ENCODE results near the gene AIG1.
"Not testable (repeated sequence)": the region's sequence is repeated elsewhere in the genome, so short reads cannot be mapped to it uniquely, and the experiment has no call there.

Gene AIG1

GRCh38 chr6:143055891-143056290 is 4.8 kb upstream of the AIG1 start:
- DNase-seq (ENCODE audit: low read depth, low spot score): no peak

- DNase-seq (ENCODE audit: low read depth, low spot score): no peak
Measured at GRCh38 chr6:143058987-143059386, 1.7 kb upstream of the AIG1 start.

- DNase-seq (ENCODE audit: low read depth, low spot score): no peak
Measured at GRCh38 chr6:143059663-143060353, 881 bp upstream of the AIG1 start.

GRCh38 chr6:143060354-143060805 is 309 bp upstream of the AIG1 start:
- DNase-seq (ENCODE audit: low read depth, low spot score): peak; percentile 40

- DNase-seq (ENCODE audit: low read depth, low spot score): no peak
Measured at GRCh38 chr6:143061597-143062385, 1.1 kb downstream of the AIG1 start.

GRCh38 chr6:143062551-143062950 is 1.9 kb downstream of the AIG1 start:
- DNase-seq (ENCODE audit: low read depth, low spot score): no peak

- DNase-seq (ENCODE audit: low read depth, low spot score): no peak
Measured at GRCh38 chr6:143063631-143064030, 2.9 kb downstream of the AIG1 start.

GRCh38 chr6:143064271-143064670 is 3.6 kb downstream of the AIG1 start:
- no peak for DNase-seq (ENCODE audit: low read depth, low spot score)

- DNase-seq (ENCODE audit: low read depth, low spot score): no peak
Measured at GRCh38 chr6:143064951-143065683, 4.4 kb downstream of the AIG1 start.

GRCh38 chr6:143068001-143068400 is 7.3 kb downstream of the AIG1 start:
- no peak for DNase-seq (ENCODE audit: low read depth, low spot score)

GRCh38 chr6:143074101-143074500 is 13.4 kb downstream of the AIG1 start:
- DNase-seq (ENCODE audit: low read depth, low spot score): no peak

GRCh38 chr6:143074670-143075318 is 14.1 kb downstream of the AIG1 start:
- no peak for DNase-seq (ENCODE audit: low read depth, low spot score)

- no peak for DNase-seq (ENCODE audit: low read depth, low spot score)
Measured at GRCh38 chr6:143078468-143079324, 18.0 kb downstream of the AIG1 start.

- DNase-seq (ENCODE audit: low read depth, low spot score): no peak
Measured at GRCh38 chr6:143079325-143079640, 18.6 kb downstream of the AIG1 start.

- DNase-seq (ENCODE audit: low read depth, low spot score): not testable (repeated sequence)
Measured at GRCh38 chr6:143082274-143082673, 21.6 kb downstream of the AIG1 start.

GRCh38 chr6:143084019-143084418 is 23.3 kb downstream of the AIG1 start:
- DNase-seq (ENCODE audit: low read depth, low spot score): not testable (repeated sequence)

- not testable (repeated sequence) for DNase-seq (ENCODE audit: low read depth, low spot score)
Measured at GRCh38 chr6:143087335-143087734, 26.6 kb downstream of the AIG1 start.

GRCh38 chr6:143087856-143088255 is 27.2 kb downstream of the AIG1 start:
- DNase-seq (ENCODE audit: low read depth, low spot score): no peak

GRCh38 chr6:143090314-143091044 is 29.8 kb downstream of the AIG1 start:
- no peak for DNase-seq (ENCODE audit: low read depth, low spot score)

- DNase-seq (ENCODE audit: low read depth, low spot score): no peak
Measured at GRCh38 chr6:143092768-143093167, 32.1 kb downstream of the AIG1 start.

Data from activated CD4-positive, CD25-positive, alpha-beta regulatory T cell treated with anti-CD3 and anti-CD28 coated beads, Interleukin-2, amount 50 U/mL, for 16 hours (primary cell).